GM04503 (cell line): ENCODE measurements around the gene SERPINI1.

Experiments used
- DNase-seq: peaks from one replicate; pipeline ENCODE4 v3.0.0-alpha.2; 2012; ENCODE audit warnings: low read depth

Gene SERPINI1, protein sequence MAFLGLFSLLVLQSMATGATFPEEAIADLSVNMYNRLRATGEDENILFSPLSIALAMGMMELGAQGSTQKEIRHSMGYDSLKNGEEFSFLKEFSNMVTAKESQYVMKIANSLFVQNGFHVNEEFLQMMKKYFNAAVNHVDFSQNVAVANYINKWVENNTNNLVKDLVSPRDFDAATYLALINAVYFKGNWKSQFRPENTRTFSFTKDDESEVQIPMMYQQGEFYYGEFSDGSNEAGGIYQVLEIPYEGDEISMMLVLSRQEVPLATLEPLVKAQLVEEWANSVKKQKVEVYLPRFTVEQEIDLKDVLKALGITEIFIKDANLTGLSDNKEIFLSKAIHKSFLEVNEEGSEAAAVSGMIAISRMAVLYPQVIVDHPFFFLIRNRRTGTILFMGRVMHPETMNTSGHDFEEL

DNA sequence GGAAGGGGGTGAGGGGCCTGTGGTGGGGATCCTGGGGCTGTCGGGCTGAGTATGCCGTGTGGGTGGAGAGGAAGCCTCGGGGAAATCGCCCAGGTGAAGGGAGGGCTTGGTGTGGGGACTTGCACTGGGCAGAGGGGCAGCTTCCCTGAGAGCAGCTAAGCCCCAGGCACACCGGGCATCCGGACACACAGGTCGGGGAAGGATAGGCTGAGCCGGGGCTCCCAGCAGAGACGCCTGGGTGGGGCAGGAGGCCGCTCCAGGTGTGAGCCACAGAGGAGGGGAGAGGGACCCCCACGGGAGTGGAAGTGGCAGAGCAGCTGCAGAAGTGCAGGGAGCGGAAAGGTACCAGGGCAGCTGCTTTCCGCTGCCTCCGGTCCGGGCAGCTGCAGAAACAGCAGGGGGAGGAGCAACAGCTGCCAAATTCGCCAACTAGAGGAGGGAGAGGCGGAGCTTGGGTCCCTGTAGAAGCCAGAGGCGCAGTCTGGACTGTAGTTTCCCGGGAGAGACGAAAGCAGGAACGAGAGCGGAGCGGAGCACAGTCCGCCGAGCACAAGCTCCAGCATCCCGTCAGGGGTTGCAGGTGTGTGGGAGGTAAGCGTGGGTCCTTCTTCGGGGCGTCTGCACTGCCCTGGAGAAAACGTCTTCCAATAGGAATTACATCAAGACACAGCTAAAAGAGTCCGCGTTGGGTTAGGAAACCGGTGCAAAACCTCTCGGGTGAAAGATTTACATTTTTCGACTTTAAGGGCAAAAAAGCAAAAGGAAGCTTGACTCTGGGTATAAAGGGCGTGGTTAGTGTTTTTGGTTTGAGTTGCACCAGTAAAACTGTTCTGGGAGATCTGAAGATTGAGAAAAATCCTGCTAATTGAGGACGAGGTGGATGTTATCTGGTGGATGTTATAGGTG lies at the start of gene SERPINI1:
TSS of gene SERPINI1 (plus strand) at position 489 of the 906 bp plus-strand sequence. CDS start 53,408 bp downstream, outside the sequence.
- peak; percentile 61 for DNase-seq

DNA sequence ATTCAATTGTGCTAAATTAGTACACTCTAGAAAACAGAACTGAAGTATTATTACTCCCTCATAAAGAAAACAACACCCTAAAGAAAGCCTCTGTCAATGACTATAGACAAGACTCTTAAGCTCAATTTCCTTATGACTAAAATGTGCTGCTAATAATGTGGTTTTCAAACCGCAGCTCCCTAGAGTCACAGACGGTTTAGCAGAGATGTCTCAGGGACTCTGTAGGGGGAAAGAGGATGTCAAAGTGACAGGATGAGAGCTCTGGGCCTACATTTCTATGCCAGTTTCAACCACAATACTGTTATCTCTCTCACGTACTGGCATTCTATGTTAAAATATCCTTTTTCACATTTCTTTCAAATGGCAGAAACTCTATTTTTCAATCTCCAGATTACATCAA lies 44.2 kb upstream of the SERPINI1 start:
- DNase-seq: no peak

DNA sequence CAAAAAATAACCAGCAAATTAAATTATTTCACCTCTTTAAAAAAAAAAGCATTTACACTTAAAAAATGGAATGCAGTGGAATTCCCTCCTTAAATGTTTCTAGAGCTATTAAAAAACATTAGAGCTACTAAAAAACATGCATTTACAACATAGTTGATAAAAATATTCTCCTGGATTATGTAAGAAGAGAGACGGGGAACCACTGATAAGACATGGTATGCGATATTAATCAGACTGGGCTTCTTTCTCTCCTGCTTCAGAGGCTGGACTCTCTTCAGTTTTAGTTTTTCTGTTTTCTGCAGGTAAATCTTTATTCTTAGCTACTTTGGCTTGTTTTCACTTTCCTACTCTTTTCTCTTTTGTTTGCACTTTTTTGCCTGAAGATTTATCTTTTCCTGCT lies 41.4 kb upstream of the SERPINI1 start:
- no peak for DNase-seq

DNA sequence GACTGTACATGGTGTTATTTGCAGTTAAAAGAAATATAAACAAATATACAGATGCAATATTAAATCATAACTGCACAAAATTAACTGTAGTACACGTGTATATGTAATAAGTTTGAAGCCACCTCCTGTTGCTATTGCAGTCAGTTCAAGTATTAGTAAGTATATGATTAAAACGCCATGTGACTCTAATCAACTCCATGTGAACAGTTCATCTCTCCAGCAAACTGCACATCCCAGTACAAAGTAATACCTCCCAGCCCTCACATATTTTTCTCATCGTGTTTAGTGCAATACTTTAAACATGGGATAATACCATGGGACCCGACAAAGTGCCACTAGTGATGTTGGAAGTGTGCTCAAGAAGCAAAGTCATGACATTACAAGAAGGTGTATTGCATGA lies 35.5 kb upstream of the SERPINI1 start:
- DNase-seq: no peak

DNA sequence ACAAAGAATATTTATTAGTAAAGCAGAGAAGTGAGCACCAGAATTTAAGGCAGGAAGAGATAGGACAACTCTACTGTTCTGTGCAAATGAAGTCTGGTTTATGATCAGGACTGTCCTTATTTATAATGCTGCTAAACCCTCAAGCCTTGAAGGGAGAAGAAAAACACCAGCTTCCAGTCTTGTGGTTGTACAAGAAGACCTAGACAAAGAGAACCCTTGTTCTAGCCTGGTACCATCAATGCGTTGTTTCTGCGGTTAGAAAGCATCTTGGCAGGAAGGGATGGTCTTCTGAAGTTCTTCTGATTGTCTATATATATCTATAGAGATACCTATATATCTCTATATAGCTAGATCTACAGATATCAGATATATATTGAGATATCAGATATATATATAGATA lies 34.6 kb upstream of the SERPINI1 start:
- no peak for DNase-seq

DNA sequence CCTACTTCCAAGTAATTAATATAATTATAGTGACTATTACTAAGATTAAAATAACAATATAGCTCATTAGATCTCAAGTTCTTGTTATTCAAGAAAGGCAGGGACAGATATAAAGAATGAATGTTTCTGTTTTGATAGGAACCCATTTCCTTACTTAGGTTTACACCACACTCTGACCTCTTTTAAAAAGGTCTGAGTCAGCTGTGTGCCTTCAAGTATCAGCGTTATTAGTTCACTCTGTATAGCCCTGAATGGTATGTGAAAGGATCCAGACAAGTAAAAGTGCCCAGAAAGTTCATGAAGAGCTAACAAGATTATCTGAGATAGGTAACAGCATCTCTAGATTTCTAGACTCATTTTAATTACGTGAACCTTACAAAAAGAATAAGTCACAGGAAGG lies 29.7 kb upstream of the SERPINI1 start:
- no peak for DNase-seq

DNA sequence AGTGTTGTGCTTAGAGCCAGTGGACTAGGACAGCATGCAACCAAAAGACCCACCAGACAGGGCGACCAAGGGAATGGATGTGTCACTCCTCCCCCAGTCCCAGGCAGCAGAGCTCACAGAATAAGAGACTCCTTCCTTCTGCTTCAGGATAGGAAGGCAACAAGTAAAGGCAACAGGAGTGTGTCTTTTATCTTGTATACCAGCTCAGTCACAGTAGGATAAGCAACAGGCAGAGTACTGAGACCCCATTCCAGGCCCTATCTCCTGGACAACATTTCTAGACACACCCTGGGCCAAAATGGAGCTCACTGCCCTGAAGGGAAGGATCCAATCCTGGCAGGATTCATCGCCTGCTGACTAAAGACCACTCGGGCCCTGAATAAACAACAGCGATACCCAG lies 25.8 kb upstream of the SERPINI1 start:
- DNase-seq: no peak

DNA sequence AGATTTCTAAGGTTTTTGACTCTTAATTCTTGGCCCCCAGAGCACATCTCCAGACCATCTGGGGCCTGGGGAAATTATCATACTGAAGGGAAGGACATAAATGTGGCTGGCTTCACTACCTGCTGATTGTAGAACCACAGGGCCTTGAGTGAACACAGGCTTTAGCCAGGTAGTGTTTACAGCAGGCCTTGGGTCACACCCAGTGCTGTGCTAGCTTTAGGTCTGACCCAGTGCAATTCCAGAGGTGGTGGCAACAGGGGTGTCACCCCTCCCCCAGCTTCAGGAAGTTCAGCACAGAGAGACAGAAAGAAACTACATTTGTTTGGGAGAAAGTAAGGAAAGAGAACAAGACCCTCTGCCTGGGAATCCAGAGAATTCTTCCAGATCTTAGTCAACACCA lies 25.0 kb upstream of the SERPINI1 start:
- DNase-seq: no peak

DNA sequence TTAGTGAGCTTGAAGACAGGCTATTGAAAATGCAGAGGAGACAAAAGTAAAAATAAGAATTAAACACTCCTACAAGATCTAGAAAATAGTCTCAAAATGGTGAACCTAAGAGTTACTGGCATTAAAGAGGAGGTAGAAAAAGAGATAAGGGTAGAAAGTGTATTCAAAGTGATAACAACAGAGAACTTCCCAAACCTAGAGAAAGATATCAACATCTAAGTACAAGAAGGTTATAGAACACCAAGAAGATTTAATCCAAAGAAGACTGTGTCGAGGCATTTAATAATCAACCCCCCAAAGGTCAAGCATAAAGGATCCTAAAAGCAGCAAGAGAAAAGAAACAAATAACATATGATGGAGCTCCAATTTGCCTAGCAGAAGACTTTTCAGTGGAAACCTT lies 24.1 kb upstream of the SERPINI1 start:
- DNase-seq: no peak

DNA sequence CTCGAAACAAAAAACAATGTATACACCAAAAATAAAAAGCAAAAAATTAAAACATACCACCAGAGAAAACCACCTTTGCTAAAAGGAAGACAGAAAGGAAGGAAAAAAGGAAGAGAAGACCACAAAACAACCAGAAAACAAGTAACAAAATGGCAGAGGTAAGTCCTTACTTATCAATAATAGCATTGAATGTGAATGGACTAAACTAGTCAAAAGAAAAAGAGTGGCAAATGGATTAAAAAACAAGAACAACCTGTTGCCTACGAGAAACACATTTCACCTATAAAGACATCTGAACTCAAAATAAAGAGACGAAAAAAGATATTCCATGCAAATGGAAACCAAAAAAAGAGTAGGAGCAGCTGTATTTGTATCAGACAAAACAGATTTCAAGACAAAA lies 23.1 kb upstream of the SERPINI1 start:
- DNase-seq: no peak

DNA sequence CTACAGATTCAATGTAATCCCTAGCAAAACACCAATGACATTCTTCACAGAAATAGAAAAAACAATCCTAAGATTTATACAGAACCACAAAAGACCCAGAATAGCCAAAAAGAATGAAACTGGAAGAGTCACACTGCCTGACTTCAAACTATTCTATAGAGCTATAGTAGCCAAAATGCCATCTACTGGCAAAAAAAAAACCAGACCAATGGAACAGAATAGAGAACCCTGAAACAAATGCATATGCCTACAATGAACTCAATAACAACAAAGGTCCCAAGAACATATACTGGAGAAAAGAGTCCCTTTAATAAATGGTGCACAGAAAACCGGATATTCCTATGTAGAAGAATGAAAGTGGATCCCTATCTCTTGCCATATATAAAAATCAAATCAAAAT lies 20.6 kb upstream of the SERPINI1 start:
- DNase-seq: no peak

DNA sequence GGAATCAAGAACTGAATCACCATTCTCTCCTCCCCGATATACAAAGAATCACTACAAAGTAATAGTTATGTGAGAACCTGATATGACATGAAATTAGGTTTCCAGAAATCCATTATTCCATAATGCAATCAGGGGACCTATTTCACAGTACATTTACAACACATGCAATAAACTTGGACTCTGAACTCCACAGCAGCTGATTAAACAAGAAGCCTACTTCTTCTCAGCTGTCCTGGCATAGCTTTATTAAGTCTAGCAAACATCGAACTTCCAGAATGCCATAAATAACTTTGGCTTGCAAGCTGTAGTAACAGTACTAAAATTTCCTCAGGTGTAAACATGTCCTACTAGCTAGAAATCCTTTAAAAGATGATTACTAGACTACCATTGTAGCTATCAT lies 18.6 kb upstream of the SERPINI1 start:
- DNase-seq: no peak

DNA sequence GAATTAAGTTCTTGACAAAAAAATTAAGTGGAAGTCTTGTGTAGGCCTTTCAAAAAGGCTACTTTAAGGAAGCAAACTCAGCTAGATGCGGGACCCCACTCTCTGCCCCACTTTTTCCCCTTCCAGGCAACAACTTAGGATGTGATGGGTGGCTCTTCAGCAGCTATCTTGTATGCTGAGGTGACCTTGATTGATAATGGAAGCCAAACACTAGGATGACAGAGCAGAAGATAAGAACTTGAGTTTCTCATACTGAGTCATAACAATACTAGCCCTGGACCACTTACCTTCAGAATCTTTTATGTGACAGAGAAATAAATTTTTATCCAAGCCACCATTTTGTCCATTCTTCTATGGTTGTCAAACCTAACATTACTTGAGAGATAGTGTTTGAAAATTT lies 16.9 kb upstream of the SERPINI1 start:
- no peak for DNase-seq

DNA sequence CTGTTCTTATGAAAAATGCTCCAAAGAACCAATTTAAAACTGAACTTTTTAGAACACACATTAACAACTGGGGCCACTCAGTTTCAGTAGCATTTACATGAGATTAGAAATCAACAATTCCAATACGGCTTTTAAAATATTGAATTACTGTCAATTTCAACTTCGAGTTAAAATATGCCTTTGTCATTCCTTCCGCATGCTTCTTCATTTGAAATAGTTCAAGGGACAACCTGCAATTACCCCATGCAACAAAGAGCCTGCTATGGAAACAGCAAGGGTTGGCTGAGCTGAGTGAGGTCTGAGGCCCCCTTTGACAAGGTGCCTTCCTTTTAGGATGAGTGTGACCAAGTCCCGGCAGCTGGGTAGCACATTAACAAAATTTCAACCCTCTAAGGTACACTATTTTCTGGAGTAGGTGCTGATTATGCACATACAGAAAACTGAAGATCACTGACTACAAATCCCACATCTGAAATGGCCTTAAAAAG lies 12.5 kb upstream of the SERPINI1 start:
- no peak for DNase-seq

DNA sequence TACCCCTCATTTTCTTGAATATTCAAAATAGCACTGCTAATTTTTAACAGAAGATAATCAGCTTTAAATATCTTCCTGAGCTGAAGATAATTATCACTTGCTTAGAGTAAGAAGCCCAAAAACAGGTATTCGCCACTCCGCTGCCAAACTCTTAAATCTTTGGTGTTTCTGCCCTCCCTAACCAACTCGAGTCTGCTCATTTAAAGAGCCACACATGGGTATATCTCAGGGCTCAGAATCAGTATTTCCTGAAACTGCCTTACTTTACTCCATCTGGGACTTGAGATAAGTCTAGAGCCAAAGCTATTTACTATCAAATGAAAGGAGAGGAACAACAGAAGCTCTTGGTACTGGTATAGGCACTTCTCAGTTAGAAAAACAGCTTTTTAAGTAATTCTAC lies 11.6 kb upstream of the SERPINI1 start:
- DNase-seq: no peak

DNA sequence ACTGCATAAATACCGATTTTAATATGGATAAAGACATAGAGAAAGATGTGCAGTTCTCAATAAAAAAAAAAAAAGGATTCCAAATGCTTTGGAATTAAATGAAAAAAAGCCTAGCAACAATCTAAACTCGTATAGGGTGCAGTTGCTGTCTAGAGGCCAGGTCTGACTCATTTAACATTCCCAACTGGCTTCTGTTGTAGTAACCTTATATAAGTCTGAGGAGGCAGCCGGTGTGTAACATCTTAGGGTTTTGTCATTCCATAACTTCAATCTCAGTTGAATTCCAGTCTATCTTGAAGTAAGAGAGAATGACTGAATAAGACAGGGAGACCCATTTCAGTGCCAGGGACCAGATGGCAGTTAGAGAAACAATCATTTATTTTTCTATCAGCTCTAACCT lies 7.3 kb upstream of the SERPINI1 start:
- peak; percentile 39 for DNase-seq

DNA sequence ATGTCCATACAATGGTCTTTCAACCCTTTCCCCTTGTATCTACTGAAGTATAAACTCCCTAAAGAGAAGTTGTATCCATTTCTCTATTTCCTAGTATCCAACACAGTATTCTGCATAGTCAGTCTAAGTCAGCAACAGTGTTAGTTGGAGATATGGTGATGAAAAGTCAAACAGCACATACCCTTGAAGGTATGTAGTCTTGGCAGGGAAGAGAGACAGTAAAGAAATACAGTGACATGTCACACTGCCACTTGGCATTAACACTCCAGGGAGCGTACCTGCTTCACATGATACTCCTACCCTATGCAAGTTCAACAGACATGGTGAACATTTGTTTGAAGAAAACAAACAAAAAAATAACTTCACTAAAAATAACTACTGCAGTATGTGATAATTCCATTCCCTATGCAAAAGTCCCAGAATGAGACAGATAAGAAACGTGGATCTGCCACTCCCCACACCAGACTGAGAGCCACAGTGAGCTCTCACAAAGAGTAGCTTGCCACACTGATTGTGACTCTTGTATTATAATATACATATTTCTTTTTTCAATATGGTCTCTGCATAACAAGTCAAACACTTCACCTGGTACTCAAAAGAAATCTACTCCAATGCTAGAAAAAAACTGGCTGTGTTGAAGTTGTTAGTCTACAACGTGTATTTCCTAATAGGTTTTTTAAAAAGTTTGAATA lies 6.7 kb upstream of the SERPINI1 start:
- DNase-seq: no peak

DNA sequence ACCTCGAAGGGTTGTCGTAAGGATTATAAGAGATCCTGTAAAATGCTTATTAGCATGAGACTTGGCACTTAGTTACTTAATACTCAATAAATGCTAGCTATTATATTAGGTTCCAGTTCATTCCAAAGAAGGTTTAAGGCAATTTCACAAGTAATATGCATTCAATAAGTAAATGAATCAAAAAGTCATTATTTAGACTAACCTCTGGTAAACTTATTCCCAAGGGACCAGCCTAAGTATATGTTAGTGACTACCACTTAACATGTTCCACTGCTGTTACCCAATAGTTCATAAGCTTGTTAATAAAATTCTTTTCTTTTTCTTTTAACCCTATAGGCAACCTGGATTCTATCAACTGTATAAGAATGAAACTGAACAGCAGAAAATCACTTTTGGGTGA lies 5.9 kb upstream of the SERPINI1 start:
- no peak for DNase-seq

DNA sequence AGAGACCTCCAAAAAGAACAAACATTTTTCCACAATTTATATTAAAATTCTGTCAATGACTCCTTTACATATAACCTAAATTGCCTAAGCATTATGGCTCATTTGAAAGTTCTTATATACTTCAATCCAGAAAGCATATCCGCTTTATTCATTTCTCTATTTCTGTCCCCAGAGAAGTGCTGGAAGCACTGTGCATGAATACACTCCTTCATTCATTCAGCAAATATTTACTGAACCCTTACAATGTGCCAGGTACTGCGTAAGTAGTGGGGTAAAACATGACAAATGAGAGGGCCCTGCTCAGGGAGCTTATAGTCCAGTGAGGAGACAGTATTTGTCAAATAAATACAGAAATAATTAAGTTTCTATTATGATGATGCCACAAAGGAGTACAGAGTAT lies 4.1 kb upstream of the SERPINI1 start:
- no peak for DNase-seq

DNA sequence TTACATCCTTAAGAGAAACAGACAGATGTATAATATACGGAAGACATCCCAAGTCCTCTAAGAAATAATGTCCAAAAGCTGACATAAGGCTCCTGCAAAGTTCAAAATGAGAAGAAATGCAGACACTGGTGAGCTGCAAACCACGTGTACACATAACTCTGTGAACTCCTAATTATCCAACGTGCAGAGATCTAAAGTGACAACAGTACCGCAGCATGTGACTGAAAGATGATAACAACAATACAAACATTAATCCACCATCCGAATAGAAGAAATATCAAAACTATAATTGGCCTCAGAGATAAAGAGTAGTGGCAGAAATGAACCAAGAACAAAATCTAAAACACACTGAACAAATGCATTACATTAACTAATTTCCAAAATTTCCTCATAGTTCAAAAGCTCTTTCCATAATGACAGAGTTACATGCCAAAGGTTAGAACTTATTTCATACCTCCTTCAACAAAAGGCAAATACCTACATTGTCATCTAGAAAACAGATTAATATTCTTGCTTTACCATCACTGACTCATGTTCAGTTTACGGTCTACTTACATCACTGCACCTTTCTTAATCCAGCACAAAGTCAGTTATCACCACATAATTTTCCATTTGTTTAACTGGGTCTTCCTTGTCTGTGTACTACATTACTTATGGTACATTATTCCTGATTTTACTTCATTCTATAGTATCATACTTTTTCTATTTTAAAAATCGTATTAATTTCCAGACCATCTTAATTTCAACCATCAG lies 3.0 kb upstream of the SERPINI1 start:
- no peak for DNase-seq

DNA sequence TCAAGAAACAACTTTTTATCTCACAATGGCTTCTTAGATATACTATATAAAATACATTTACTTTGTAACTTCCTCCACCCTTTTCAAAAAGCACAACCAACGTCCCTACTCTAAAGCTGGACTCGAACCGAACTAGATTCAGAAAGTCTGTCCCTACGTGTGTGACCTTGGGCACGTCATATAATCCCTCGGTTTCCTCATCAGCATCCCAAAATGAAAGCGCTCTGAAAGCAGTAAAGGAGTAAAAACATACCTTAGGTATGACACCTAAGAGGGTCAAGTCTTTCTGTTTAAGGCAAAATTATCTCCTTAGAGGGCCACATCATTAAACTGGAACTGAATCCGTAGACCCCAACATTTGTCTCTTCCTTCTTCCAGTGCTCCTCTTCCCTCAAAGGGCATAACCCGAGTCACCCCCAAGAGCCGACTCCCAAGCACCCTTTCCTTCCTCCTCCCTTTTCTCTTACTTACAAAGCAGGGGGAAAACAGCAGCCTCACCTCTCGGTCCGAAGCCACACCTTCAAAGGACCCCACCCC lies 1.5 kb upstream of the SERPINI1 start:
- no peak for DNase-seq
